Measurements from ENCODE around the gene SELENON. TPM values are rescaled to one million over a fixed set of nuclear protein-coding genes. Genes with fewer than 3 reads are reported as not detected.

Gene SELENON
- total and polyA plus RNA-seq, 3 donors from 2014 or later = 17.2 to 30.7 (median 29.8) TPM

DNA sequence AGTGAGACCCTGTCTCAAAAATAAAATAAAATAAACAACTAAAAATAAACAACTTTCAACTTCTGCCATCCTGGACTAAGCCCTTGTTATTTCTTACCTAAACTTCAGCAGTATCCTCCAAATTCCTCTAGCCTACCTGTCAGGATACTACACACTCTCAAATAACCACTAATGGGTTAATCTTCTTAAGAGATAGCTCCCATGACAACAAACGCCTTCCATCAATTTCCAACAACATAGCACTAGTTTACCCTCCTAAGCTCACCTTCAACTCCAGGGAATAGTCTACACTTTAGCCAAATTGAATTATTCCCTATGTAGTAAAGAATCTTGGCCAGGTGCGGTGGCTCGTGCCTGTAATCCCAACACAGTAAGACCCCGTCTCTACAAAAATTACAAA, 47.9 kb downstream of the SELENON start:
- 79 to 89% methylated on average over 4 of the region's 4 CpGs for WGBS, 2 donors
- intact Hi-C loops (cut with DNase I; ENCODE audit: low total_unique reads) = no loop called here
- Histone ChIP-seq H3K4me3 (no peak overlapping the region), H3K9me3 (no peaks in the 10 kb centered on the region), H3K4me1 (no peaks in the 10 kb centered on the region), H3K27me3 (no peaks in the 10 kb centered on the region), H3K27ac (no peak overlapping the region), H3K36me3 (ENCODE audit: low read depth, missing control alignments) (no peaks in the 10 kb centered on the region)
- no peak for TF ChIP-seq POLR2A (IDR thresholded peaks at IDR 0.05)
- TF ChIP-seq, protein P1, sequence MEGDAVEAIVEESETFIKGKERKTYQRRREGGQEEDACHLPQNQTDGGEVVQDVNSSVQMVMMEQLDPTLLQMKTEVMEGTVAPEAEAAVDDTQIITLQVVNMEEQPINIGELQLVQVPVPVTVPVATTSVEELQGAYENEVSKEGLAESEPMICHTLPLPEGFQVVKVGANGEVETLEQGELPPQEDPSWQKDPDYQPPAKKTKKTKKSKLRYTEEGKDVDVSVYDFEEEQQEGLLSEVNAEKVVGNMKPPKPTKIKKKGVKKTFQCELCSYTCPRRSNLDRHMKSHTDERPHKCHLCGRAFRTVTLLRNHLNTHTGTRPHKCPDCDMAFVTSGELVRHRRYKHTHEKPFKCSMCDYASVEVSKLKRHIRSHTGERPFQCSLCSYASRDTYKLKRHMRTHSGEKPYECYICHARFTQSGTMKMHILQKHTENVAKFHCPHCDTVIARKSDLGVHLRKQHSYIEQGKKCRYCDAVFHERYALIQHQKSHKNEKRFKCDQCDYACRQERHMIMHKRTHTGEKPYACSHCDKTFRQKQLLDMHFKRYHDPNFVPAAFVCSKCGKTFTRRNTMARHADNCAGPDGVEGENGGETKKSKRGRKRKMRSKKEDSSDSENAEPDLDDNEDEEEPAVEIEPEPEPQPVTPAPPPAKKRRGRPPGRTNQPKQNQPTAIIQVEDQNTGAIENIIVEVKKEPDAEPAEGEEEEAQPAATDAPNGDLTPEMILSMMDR (IDR thresholded peaks at IDR 0.05) = no peak
- no peak for DNase-seq

DNA sequence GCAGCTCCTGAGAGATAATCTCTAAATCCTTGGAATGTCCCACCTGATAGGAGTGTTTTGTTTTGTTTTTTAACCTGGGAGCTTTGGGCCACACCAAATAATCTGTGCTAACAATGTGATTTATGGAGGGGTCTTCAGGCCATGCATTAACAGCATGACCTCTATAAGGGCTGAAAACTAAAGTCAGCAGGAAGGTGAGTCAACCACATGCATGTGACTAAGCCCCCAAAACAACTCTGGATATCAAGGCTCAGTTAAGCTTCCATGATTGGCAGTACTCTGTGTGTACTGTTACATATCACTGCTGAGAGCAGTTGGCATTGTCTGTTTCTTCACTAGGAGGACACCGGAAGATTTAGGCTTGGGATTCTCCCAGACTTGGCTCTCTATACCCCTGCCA, 48.5 kb downstream of the SELENON start:
- no peaks in the 10 kb centered on the region for H3K9me3 ChIP-seq
- WGBS, 2 donors = 72 to 100% methylated on average over 1 of the region's 1 CpG
- no peak for DNase-seq
- H3K36me3 ChIP-seq (ENCODE audit: low read depth, missing control alignments) = no peaks in the 10 kb centered on the region
- intact Hi-C loops (cut with DNase I; ENCODE audit: low total_unique reads) = no loop called here
- H3K4me3 ChIP-seq = no peak overlapping the region
- H3K27ac ChIP-seq = no peak overlapping the region
- no peaks in the 10 kb centered on the region for H3K27me3 ChIP-seq
- no peak for TF ChIP-seq POLR2A (IDR thresholded peaks at IDR 0.05)
- TF ChIP-seq, protein P1 (IDR thresholded peaks at IDR 0.05) = no peak
- H3K4me1 ChIP-seq = no peaks in the 10 kb centered on the region

DNA sequence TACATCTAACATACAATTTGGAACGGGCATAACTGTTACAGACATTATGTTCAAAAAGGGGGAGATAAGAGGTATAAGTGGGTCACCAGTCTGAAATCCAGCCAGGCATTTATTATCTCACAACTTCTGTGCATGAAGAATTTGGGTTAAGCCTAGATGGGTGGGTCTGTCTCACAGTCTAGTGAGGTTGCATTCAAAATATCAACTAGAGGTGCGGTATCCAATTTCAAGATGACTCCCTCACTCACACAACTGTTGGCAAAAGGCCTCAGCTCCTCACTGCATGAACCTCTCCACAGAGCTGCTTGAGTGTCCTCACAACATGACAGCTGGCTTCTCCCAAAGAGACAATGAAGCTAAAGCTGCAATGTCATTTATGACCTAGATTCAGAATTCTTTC, 54.6 kb downstream of the SELENON start:
- Histone ChIP-seq H3K27ac (no peak overlapping the region), H3K9me3 (no peaks in the 10 kb centered on the region), H3K27me3 (no peaks in the 10 kb centered on the region), H3K4me3 (no peak overlapping the region), H3K4me1 (peaks cover 3% of the 10 kb centered on the region), H3K36me3 (ENCODE audit: low read depth, missing control alignments) (no peaks in the 10 kb centered on the region)
- TF ChIP-seq, protein P1 (IDR thresholded peaks at IDR 0.05) = no peak
- TF ChIP-seq POLR2A (IDR thresholded peaks at IDR 0.05) = no peak
- WGBS, 2 donors = 80 to 82% methylated on average over 2 of the region's 2 CpGs
- DNase-seq = no peak
- intact Hi-C loops (cut with DNase I; ENCODE audit: low total_unique reads) = no loop called here

DNA sequence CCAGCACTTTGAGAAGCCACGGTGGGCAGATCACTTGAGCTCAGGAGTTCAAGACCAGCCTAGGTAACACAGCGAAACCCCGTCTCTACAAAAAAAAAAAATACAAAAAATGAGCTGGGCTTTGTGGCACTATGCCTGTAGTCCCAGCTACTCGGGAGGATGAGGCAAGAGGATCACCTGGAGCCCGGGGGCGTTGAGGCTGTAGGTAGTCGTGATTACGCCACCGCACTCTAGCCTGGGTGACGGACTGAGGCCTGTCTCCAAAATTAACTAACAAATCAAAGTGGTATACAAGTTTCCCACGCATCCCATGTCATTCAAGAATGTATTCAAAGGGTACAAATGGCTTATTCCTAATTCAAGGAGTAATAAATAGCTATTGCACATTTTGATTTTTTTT, 56.9 kb downstream of the SELENON start:
- H3K9me3 ChIP-seq = no peaks in the 10 kb centered on the region
- TF ChIP-seq, protein P1 (IDR thresholded peaks at IDR 0.05) = no peak
- H3K36me3 ChIP-seq (ENCODE audit: low read depth, missing control alignments) = no peaks in the 10 kb centered on the region
- no peak overlapping the region for H3K4me3 ChIP-seq
- intact Hi-C loops (cut with DNase I; ENCODE audit: low total_unique reads) = no loop called here
- 84% methylated on average over 11 of the region's 11 CpGs for WGBS, 2 donors
- H3K4me1 ChIP-seq = peaks cover 3% of the 10 kb centered on the region
- DNase-seq = peak; percentile 4
- H3K27me3 ChIP-seq = no peaks in the 10 kb centered on the region
- H3K27ac ChIP-seq = no peak overlapping the region

DNA sequence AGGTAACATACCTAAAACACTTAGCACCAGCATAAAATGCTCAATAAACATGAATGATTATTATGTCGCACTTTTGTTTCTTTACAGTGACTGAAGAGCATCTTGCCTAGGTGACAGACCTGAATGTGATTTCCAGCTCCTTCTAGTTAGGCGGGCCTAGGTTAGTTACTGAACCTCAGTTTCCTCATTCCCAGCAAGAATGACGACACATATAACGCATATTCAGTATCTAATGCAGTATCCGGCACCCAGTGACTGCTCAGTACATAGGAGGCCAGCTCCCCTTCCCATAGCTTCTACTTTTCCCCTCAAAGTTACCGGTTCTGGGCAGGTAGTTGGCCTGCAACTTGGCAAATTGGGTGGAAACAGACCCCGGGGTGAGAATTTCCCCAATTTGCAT, 58.5 kb downstream of the SELENON start:
- peak overlapping the region; percentile 47 to 82 for H3K27ac ChIP-seq
- intact Hi-C loops (cut with DNase I; ENCODE audit: low total_unique reads) = no loop called here
- H3K36me3 ChIP-seq (ENCODE audit: low read depth, missing control alignments) = no peaks in the 10 kb centered on the region
- 47 to 52% methylated on average over 7 of the region's 7 CpGs for WGBS, 2 donors
- H3K9me3 ChIP-seq = no peaks in the 10 kb centered on the region
- no peak for DNase-seq
- H3K4me3 ChIP-seq = peak overlapping the region; percentile 62 to 66
- H3K27me3 ChIP-seq = no peaks in the 10 kb centered on the region
- peaks cover 3% of the 10 kb centered on the region for H3K4me1 ChIP-seq
- TF ChIP-seq POLR2A (IDR thresholded peaks at IDR 0.05) = no peak
- TF ChIP-seq, protein P1 (IDR thresholded peaks at IDR 0.05) = no peak
